CD14-positive monocyte (primary cell): ENCODE results near the gene MAPK1. TPM values are rescaled to one million over a fixed set of nuclear protein-coding genes. Genes with fewer than 3 reads are reported as not detected.
A peak's percentile ranks its signal among the peaks of the same experiment; 100 is the strongest.

Source experiments
- DNase-seq, 3 donors: peaks; one replicate each; pipeline ENCODE4 v3.0.0-alpha.2; 2011 to 2022
- H2AFZ ChIP-seq: 2 replicates; pipeline ENCODE4 v1.6.0; 2012; ENCODE audit warnings: mild to moderate bottlenecking, low read depth, low read length, inconsistent platforms; ENCODE audit not compliant: insufficient read depth, poor library complexity, severe bottlenecking
- H3K27ac ChIP-seq, 2 donors: 1 replicate in 1 of 2; 2 replicates in 1 of 2; pipeline ENCODE4 v1.5.1; 2012 to 2013; ENCODE audit warnings: low read length in 2 of 2, control low read depth in 1 of 2, inconsistent platforms in 1 of 2, low read depth in 1 of 2, mild to moderate bottlenecking in 1 of 2
- H3K27me3 ChIP-seq, 2 donors: one replicate each; pipeline versions ENCODE4 v1.6.0 to v1.6.1; 2011 to 2013; ENCODE audit warnings: low read length in 2 of 2; ENCODE audit not compliant: control insufficient read depth in 2 of 2, insufficient read depth in 2 of 2
- H3K36me3 ChIP-seq, 2 donors: replicated peaks in 1 of 2; 1 replicate in 1 of 2; 2 replicates in 1 of 2; pipeline versions ENCODE4 v1.5.1 to v1.6.1; 2012 to 2013; ENCODE audit warnings: low read length in 2 of 2, control low read depth in 1 of 2, inconsistent platforms in 1 of 2, mild to moderate bottlenecking in 1 of 2; ENCODE audit not compliant: insufficient read depth in 2 of 2, control insufficient read depth in 1 of 2
- H3K4me1 ChIP-seq, 2 donors: 1 replicate in 1 of 2; 2 replicates in 1 of 2; pipeline versions ENCODE4 v1.5.1 to v1.6.1; 2012 to 2013; ENCODE audit warnings: low read length in 2 of 2, control low read depth in 1 of 2, inconsistent platforms in 1 of 2, mild to moderate bottlenecking in 1 of 2, moderate library complexity in 1 of 2; ENCODE audit not compliant: insufficient read depth in 2 of 2, control insufficient read depth in 1 of 2
- H3K4me2 ChIP-seq: replicated peaks from 2 replicates; pipeline ENCODE3; 2012; ENCODE audit warnings: low read length, moderate library complexity, mild to moderate bottlenecking; ENCODE audit not compliant: poor library complexity, severe bottlenecking; ENCODE audit errors: extremely low read depth
- H3K4me3 ChIP-seq, 3 experiments: fragments of 200-600 bp in 1 of 3; sonication (generic) in 1 of 3; replicated peaks in 1 of 3; 1 replicate in 2 of 3; 2 replicates in 1 of 3; pipeline ENCODE4 v1.5.1; 2011 to 2013; ENCODE audit warnings: low read length in 3 of 3, mild to moderate bottlenecking in 3 of 3, control low read depth in 2 of 3, low read depth in 2 of 3, inconsistent platforms in 1 of 3, moderate library complexity in 1 of 3
- H3K79me2 ChIP-seq: 2 replicates; pipeline ENCODE4 v1.6.0; 2012; ENCODE audit warnings: mild to moderate bottlenecking, control low read depth, inconsistent platforms, low read length, moderate library complexity; ENCODE audit not compliant: insufficient read depth
- H3K9ac ChIP-seq: 2 replicates; pipeline ENCODE4 v1.6.0; 2017; ENCODE audit warnings: low read length, mild to moderate bottlenecking; ENCODE audit not compliant: insufficient read depth, poor library complexity, severe bottlenecking
- H3K9me3 ChIP-seq, 2 donors: replicated peaks in 1 of 2; 1 replicate in 1 of 2; 2 replicates in 1 of 2; pipeline versions ENCODE4 v1.5.1 to v1.6.1; 2012 to 2013; ENCODE audit warnings: low read length in 2 of 2, control low read depth in 1 of 2; ENCODE audit not compliant: control insufficient read depth in 1 of 2, insufficient read depth in 1 of 2
- H4K20me1 ChIP-seq: 2 replicates; pipeline ENCODE4 v1.6.0; 2012; ENCODE audit warnings: mild to moderate bottlenecking, low read length, control low read depth, moderate library complexity; ENCODE audit not compliant: insufficient read depth
- H3K27ac Mint-ChIP-seq, 7 donors: one replicate each; pipeline ENCODE4 v1.8.0; 2020; ENCODE audit warnings: mild to moderate bottlenecking in 7 of 7, mixed read lengths in 7 of 7, moderate library complexity in 6 of 7, inconsistent platforms in 2 of 7
- H3K27me3 Mint-ChIP-seq, 3 donors: one replicate each; pipeline ENCODE4 v1.8.0; 2021 to 2022; ENCODE audit warnings: low read depth in 3 of 3, mild to moderate bottlenecking in 3 of 3, mixed read lengths in 3 of 3, moderate library complexity in 3 of 3, inconsistent platforms in 1 of 3
- H3K36me3 Mint-ChIP-seq, 2 donors: one replicate each; pipeline ENCODE4 v1.8.0; 2020; ENCODE audit warnings: mixed read lengths in 2 of 2, inconsistent platforms in 1 of 2, mild to moderate bottlenecking in 1 of 2
- H3K4me1 Mint-ChIP-seq: one replicate; pipeline ENCODE4 v1.8.0; 2020; ENCODE audit warnings: mild to moderate bottlenecking, mixed read lengths
- H3K4me3 Mint-ChIP-seq, 2 donors: one replicate each; pipeline ENCODE4 v1.8.0; 2020; ENCODE audit warnings: mild to moderate bottlenecking in 2 of 2, mixed read lengths in 2 of 2, moderate library complexity in 1 of 2
- H3K9me3 Mint-ChIP-seq, 7 donors: one replicate each; pipeline ENCODE4 v1.8.0; 2020 to 2022; ENCODE audit warnings: mixed read lengths in 7 of 7, mild to moderate bottlenecking in 6 of 7, moderate library complexity in 6 of 7, inconsistent platforms in 2 of 7
- CTCF ChIP-seq: fragments of 200-600 bp; IDR thresholded peaks from one replicate; pipeline ENCODE4 v1.8.0; 2022; ENCODE audit warnings: antibody characterized with exemption, mild to moderate bottlenecking
- WGBS: methylation state at CpG from one replicate; pipeline ENCODE4 v1.1.5; 2013; ENCODE audit warnings: missing lambda C conversion rate; ENCODE audit not compliant: insufficient coverage; 5-methylcytosine and 5-hydroxymethylcytosine counted together
- intact Hi-C, 2 donors: fragments of 100-400 bp; cut with micrococcal nuclease; formaldehyde crosslinking; loops; one replicate each; pipeline versions ENCODE4 v1.15.0 to v1.15.1; 2023
- polyA plus RNA-seq, 3 donors: library from polyadenylated mRNA; depleted of rRNA in 1 of 3; unstranded in 2 of 3; stranded (reverse) in 1 of 3; fragments of 300-500 nt in 2 of 3; fragments of >200 nt in 1 of 3; fragmentation: Illumina TruSeq in 2 of 3; gene quantifications; 1 replicate in 2 of 3; 2 replicates in 1 of 3; pipeline ENCODE4 v1.2.3, GENCODE V29; 2012 to 2021

The MAPK1 gene
- polyA plus RNA-seq, 3 donors, result 47.0 to 148 (median 118) TPM

DNA sequence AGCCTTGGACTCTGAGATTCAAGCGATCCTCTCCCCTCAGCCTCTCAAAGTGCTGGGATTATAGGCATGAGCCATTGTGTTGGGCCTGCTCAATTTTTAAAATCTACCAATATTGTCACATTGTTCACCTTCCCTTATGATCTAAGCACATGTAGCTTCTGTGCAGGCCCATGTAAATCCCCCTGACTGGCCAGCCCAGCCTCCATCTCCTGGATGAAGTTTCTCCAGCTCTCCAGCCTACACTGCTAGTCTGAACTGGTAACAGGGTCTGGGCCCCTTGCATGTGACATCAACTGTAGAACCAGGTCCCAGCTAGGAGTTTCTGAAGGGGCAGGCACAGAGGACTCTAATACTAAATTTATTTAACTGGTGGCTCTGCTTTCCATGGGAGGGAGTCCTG, 99.0 kb downstream of the MAPK1 start:
- Mint-ChIP-seq H3K36me3 (peaks cover 90 to 96% of the 10 kb centered on the region in 2 donors), H3K27ac (peak overlapping the region in 1 of 7 donors; percentile 47), H3K9me3 (peaks cover 0 to 3% (median 0%) of the 10 kb centered on the region in 7 donors), H3K4me3 (no peak overlapping the region), H3K27me3 (peaks cover 0 to 3% (median 2%) of the 10 kb centered on the region in 3 donors), H3K4me1 (peaks cover 13% of the 10 kb centered on the region)
- H3K4me3 ChIP-seq, result no peak overlapping the region
- intact Hi-C loops, result no loop called here
- peaks cover 14% of the 10 kb centered on the region for H3K79me2 ChIP-seq
- peaks cover 11 to 13% of the 10 kb centered on the region in 2 donors for H3K4me1 ChIP-seq
- H3K9me3 ChIP-seq, result no peaks in the 10 kb centered on the region
- TF ChIP-seq CTCF, result no peak
- no peak for DNase-seq
- H3K9ac ChIP-seq, result no peak overlapping the region
- no peak overlapping the region for H2AFZ ChIP-seq
- H3K36me3 ChIP-seq, result peaks cover 87 to 94% of the 10 kb centered on the region in 2 donors
- H3K27me3 ChIP-seq, result no peaks in the 10 kb centered on the region
- peaks cover 66% of the 10 kb centered on the region for H4K20me1 ChIP-seq
- WGBS, result no CpG with 5 or more reads among the region's 1 CpG
- H3K4me2 ChIP-seq, result no peak overlapping the region
- no peak overlapping the region for H3K27ac ChIP-seq

- peaks cover under 1% of the 10 kb centered on the region for H3K4me1 Mint-ChIP-seq
- Histone ChIP-seq H3K9ac (no peak overlapping the region), H2AFZ (no peak overlapping the region), H3K27ac (peak overlapping the region in 1 of 2 donors; percentile 26), H3K79me2 (peaks cover 6% of the 10 kb centered on the region), H3K4me2 (no peak overlapping the region), H3K27me3 (no peaks in the 10 kb centered on the region), H3K4me3 (no peak overlapping the region), H3K9me3 (no peaks in the 10 kb centered on the region), H3K36me3 (peaks cover 95 to 100% of the 10 kb centered on the region in 2 donors), H3K4me1 (no peaks in the 10 kb centered on the region), H4K20me1 (peaks cover 66% of the 10 kb centered on the region)
- no peak for DNase-seq
- no peak for TF ChIP-seq CTCF
- peak overlapping the region in 5 of 7 donors; percentile 14 to 65 (median 28) for H3K27ac Mint-ChIP-seq
- WGBS, result 77% methylated on average over 6 of the region's 15 CpGs
- intact Hi-C loops, result no loop called here
- peaks cover 0 to 3% (median 2%) of the 10 kb centered on the region in 3 donors for H3K27me3 Mint-ChIP-seq
- peaks cover 96 to 100% of the 10 kb centered on the region in 2 donors for H3K36me3 Mint-ChIP-seq
- H3K4me3 Mint-ChIP-seq, result no peak overlapping the region
- no peaks in the 10 kb centered on the region for H3K9me3 Mint-ChIP-seq
These were observed 100.6 kb downstream of the MAPK1 start for GRCh38 chr22:21766691-21767462.
